NCI-H69 (cell line): ENCODE results near the gene CNTNAP2.

Source experiments
- DNase-seq: peaks from one replicate; lab custom pipeline; 2025; lab: John Stamatoyannopoulos, UW

CNTNAP2 gene

DNA sequence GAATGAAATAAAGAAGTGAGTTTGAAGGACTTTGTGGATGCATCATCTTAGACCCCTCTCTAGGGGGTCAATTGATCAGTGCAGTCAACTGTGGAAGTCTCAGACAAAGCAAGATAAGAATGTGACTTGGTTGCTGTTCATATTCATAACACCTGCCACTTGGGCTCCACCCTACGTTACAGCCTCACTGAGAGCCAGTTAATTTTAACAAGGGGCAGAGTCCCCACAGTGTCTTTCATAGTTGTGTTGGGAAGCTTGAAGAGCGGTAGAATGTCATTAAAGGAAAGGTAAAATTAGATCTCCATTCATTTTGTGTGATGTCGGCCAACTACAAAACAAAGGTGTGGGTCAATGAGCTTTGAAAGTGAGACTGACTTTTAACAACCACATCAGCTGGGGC, 2031.9 kb downstream of the CNTNAP2 start:
- DNase-seq, result no peak

DNA sequence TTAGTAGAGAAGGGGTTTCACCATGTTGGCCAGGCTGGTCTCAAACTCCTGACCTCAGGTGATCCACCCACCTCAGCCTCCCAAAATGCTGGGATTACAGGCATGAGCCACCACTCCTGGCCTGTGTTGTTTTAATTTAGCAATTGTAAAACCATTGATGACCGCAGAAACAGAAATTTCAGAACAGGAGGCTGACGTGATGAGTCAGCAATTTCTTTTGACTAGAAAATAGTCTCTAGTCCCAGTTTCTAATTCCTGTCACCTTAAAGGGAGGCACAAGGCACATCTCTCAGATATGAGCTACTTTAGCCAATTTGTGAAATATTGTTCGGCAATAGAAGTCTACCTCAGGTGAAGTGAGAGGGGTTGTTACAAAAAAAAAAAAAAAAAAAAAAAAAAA, 2033.1 kb downstream of the CNTNAP2 start:
- DNase-seq, result no peak

DNA sequence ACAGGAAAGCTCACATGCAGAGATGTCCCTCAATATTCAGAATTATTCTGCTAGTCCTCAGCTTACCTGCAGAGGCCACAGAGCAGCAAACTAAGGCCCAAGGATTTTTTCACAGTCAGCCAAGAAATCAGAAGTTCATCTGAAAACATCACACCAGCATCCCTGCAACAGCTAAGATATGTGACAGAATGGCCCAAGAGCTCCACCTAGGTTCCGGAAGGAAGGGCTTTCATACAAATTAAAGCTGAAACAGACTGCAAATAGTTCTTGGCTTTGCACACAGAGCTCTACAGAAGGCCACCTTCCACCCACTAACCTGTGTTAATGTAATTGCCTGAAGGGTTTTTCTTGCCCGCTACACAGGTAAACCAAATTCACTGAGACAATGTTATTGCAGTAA, 2035.2 kb downstream of the CNTNAP2 start:
- DNase-seq, result no peak

DNA sequence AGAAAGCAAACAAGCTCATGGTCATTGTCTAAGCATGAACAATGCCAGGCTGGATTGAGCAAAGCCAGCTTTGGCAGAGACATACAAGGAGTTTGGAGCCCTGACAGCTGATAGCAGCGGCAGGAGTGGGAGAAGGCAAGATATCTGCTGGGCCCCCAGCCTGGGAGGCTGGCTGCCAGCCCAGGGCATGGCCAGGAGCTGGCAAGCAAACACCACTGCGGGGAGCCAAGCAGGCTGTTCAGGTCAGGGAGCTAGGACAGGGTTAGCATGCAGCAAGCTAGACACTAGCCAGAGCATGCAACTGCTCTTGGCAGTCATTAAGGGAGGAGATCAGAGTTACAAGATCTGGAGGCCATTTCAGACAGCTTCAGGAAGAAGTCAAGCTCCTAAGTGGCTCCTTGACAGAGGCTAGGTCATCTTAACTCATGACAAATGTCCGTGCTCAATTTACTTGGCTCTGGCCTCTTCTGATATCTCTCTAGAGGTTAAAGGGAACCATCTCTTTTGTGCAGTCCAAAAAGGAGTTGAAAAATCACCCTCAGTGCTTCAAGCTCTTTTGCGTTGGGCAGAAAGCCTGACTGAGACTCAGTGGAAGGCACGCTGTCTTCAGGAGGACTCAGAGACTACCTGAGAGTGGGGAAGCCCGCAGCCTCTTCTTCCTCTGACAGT, 2037.1 kb downstream of the CNTNAP2 start:
- DNase-seq, result peak; percentile 95

DNA sequence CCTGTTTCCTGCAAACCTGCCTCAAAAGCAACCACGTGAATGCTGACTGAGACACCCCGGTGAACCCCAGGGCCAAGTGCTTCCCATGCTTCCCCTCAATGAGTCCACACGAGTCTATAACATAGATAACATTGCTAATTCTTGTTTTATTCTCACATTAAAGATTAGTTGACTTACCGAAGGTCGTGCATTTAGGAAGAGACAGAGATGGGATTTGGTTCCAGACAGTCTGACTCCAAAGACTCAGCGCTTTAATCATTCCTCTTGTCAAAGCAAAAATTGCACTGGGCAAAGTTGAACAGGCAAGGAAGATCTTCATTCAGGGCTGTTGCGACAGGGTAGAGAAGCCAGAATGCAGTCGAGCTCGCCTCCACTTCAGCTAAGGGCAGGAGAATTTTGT, 2038.4 kb downstream of the CNTNAP2 start:
- no peak for DNase-seq

DNA sequence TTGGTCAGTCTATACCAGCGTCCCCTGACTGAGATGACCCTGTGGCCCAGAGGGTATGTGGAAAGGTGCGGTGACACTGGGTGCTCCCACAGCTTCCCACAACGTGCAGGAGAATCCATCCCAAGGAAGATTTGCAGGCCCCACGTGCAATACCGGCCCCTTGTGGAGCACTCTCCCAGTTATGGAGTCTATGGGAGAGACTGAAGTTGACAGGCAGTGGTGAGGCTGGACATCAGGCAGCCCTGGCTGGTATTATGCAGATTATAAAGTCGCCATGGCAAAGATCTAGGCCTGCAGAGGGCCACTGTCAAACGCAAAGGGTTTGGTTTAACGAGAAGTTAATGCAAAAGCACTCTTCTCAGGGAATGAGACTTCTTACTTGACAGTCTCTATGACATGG, 2039.2 kb downstream of the CNTNAP2 start:
- DNase-seq, result no peak

DNA sequence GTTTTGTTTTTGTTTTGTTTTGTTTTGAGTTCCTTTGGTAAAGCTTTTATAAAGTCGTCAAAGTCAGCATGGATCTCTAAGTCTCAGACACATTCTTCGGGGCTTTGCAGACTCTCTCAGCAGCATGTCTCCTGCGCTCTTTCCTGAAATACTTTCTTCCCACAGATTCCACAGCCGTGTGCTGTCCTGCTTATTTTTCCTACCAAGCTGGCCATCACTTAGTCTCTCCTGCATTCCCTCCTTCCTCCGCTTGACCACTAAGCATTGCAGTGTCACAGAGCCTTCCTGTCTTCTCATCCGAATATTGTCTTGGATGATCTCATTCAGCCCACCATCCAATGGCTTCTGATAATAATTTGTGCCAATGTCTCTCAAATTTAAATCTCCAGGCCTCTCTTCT, 2039.6 kb downstream of the CNTNAP2 start:
- no peak for DNase-seq

DNA sequence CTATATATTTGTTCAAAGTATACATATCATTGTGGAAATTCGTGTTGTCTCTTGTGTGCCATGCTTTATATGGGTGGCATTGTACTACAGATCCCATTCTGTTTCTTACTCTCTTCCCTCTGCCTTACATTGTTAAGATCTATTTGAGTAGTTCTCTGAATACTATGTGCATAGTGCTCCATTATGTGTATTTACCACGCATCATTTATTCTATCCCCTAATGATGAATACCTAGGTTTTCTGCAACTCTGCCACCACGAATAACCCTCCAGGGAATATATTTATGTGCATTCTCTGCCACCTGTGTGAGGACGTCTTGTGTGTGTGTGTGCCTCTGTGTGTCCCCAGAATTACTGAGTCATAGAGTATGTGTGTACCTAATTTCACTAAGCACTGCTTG, 2042.7 kb downstream of the CNTNAP2 start:
- peak; percentile 88 for DNase-seq

DNA sequence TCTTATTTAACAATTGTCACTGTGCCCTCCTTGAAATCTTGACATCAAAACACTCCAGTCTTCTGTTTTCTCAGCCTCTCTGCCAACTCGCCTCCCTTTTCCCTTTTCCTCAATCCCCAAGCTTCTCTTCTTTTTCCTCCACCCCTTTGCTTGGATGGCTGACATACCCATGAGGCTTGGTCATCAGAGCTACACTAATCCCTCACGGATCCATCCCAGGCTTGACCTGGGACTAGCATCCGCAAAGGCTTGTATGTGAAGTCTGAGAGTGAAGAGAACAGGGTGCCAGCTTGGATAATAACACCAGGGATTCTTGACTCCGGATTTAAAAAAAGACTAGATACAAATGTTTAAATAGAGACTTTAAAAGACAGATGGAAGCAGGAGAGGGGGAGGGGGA, 2045.2 kb downstream of the CNTNAP2 start:
- DNase-seq, result no peak

DNA sequence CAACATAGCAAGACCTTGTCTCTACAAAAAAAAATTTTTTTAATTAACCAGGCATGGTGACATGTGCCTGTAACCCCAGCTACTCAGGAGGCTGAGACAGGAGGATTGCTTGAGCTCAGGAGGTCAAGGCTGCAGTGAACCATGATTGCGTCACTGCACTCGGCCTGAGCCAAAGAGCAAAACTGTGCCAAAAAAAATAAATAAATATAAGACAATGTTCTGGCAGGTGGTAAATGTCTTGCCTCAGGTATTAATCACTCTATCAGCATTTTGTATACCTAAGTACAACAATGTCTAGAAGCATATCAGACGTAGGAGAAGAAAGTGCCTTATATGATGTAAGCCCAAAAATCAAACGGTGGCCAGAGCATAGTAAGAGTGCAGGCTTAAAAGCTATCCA, 2046.2 kb downstream of the CNTNAP2 start:
- peak; percentile 25 for DNase-seq

DNA sequence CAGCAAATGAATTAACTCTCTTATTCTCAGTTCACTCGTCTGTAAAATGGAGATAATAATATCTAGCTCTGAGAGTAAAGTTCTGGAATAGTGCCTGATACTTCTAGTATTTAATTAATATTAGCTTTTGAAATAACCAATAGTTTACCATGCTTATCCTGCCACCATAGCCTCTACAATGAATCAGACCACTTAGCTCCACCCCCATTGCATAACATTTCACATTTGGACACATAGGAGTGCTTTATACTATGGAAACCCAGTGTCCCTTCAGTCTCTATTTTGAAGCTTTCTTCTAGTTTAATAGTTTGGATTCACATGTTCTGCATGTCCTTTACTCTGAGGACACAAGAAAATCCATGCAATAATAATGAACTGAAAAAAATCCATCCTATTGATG, 2046.6 kb downstream of the CNTNAP2 start:
- no peak for DNase-seq

DNA sequence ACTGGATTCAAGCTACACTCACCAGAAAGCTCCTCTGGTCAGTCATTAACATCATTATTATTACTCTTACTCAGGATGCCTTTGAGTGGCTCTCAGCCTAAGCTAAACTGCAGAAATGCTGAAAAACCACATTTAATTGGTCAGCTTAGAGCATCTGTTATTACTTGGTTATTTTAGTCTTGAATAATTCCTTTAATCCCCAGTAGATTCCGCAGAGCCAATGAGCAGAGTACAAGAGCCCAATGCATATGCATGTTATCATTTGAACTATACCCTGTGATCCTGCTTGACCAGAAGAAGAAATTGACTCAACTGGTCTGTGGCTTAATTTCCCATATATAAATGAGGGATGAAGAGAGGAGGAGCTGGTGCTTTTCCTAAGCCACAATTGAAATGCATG, 2056.3 kb downstream of the CNTNAP2 start:
- no peak for DNase-seq

DNA sequence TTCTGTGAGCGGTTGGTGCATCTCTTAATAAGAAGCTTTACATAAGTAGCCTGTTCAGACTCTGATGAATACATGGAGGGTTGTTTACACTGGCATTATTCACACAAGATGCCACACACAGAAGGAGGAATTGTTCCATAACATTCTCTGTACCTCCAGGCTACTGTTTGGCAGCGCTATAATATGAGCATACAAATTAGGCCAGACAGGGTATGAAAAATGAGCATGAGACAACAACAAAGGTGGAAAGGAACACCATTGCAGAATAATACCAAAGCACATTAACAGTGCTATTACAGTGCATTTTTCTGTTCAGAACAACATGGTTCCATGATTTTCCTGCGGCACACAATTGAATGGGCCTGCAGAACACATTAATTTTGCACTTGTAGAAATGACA, 2056.8 kb downstream of the CNTNAP2 start:
- DNase-seq, result peak; percentile 98

DNA sequence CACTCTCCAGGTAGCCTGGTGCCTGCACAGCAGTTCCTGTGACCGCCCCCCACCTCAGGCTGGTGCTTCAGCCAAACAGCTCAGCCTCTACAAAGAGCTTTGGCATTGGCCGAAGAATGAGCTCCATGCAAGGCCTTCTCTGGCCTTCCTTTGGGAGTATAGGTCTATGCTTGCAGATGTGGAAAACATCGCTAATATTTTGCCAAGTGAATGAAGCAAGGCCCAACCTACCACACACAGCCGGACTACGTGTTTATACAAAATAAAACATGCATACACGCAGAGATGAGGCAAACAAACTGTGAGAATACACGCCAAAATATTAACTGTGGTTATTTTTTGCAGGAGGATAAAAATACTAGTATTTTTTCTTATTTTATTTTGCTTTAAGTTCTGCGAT, 2057.8 kb downstream of the CNTNAP2 start:
- DNase-seq, result no peak

DNA sequence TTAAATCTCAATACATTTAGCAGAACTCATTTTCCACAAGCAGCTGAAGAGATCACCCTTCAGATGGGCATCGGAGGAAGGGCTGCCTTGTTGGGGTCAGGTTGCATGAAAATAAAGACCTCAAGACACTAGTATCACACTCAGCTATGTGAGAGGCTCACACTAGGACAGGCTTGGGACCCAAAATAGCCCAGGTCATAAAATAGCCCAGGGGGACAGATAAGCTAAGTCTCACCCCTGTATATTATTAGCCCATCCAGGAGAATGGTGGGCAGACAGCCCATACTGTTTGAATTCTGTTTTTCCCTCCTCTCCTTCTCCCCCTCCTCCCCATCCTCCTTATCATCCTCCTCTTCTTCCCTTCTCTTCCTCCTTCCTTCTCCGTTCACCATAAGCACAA, 2058.9 kb downstream of the CNTNAP2 start:
- DNase-seq, result no peak

DNA sequence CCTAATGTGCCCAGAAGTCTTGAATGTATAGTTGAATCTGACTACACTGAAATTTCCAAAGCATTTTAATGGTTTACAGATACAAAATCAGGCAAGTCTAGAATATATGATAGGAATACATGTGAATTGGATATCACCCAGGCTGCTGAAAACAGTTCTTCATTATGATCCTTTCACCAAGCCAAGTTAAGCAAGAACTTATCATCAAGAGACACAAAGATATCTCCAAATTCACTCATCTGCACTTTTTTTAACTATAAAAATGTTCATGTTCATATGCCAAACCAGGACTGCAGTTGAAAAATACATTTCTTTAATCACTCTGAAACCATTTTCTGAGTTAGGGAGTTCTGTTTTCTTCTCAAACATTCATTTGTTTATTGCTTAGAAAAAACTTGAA, 2061.4 kb downstream of the CNTNAP2 start:
- DNase-seq, result no peak

DNA sequence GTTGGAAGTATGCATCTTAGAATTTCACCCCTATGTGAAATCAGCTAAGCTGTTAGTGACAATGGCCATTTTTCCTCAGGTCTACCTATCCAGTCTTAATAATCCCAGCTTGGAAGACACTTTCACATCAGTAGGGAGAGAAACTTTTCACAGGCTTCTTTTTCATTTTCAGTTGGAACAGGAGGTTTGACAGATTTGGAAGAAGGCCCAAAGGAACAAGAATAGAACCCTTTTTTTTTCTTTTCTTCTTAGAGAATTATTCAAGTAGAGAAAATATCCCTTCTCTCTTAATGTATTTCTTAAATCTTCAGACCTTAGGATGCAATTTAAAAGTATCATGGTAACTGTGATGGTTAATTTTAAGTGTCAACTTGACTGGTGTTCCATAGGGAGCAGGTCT, 2063.5 kb downstream of the CNTNAP2 start:
- DNase-seq, result no peak

DNA sequence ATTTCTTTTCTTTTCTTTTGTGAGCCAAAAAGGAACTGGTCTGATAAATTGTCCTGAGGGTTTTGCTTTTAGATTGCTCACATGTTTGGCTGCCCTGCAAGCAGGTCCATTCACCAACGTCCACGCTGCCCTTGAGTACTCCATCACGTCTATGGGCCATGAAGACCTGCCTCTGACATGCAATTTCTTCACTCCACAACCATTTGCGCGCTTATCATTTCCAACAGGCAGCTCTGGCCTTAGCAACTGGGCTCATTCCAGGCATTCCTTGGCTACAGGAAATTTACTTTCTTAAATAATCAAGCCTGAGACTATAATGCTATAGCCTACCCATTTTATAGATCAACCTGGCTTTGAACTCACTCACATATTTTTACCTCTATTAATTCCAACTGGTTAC, 2065.7 kb downstream of the CNTNAP2 start:
- no peak for DNase-seq

DNA sequence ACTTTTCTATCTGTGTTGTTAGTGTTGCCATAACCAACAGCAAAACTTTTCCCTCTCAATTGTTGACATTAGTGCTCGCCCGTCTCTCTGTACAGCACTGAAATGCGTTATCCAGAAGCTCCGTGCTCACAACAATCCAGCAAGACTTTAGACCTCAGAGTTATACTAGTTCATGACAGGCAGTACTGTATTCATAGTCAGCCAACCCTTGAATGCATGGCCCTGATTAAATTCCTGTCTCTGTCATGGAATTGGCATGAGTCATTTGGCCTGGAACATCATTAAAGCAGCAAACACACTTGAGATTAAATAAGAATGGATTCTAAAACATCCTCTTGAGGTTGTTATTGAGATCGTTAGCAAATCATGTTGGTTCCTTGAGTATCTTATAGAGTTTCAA, 2068.4 kb downstream of the CNTNAP2 start:
- no peak for DNase-seq

DNA sequence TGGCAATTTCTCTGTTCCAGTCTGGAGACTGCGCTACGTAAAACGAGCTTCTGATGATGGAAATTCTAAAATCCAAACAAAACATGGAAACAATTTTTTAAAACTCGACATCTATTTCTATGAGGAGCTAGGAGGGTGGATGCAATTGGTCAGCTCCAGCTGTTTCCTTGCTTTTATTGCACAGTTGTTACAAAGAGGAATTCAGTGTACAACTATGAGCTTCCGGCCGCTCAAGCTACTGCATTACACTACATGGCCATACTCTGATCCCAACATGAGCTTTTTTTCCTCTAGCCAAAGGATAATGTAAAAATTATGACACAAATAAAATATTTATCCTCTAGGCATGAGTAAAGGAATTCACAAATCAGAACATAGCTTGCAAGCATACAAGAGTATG, 2070.9 kb downstream of the CNTNAP2 start:
- DNase-seq, result no peak

DNA sequence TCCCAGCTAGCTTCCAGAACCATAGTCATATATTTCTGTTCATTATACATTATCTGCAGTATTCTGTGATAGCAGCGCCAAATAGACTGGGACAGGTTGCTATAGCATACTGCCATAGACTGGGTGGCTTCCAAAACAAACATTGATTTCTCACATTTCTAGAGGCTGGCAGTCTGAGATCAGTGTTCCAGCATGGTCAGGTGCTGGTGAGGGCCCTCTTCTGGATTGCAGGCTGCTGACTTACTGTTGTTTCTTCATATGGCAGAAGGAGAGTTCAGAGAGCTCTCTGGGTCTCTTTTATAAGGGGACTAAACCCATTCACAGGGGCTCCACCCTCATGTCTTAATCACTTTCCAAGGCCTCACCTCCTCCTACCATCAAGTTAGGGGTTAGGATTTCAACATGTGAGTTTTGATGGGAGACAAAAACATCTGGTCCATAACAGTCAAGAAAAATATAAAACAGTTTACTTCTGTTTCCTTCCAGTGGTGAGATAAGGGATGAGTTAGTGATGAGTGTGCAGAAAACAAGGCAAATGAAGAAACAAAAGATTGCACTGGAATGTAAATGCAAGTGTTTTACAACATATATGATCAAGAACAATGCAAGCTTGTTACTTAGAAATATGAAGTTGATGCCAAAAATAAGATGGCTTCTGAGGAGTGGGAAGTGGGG, 2074.9 kb downstream of the CNTNAP2 start:
- DNase-seq, result peak; percentile 77

DNA sequence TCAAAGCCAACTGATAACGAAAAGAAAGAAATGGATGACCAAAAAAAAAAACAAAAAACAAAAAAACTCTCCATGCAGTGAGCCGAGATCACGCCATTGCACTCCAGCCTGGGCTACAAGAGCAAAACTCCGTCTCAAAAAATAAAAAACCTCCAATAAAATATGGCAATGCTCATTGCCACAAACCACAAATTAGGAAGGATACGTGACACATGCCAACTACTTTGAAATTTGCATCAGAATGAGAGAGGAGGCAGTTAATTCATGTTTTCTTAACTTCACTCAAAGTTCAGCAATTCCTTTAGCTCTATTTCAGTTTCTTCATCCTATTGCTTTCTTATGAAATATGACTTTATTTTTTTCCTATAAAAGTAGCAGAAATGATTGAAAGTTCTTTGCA, 2075.9 kb downstream of the CNTNAP2 start:
- DNase-seq, result no peak

DNA sequence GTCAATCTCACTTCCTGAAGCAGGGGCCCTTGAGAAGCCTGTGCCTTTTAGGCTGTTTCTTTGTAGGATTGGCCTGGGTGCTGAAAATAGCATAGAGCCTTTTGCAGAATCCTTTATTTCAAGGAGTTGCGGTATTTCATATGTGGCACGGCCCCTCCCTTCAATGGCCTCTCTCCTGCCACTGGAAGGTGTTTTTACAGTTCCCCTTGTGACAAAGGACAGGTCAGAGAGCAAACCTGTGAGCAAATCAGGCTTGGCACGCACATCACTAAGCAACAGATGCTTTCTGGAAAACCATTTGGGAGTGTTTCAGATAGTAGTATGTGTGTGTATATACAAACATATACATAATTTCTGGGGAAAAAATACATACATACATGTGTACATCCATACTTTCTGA, 2085.4 kb downstream of the CNTNAP2 start:
- peak; percentile 29 for DNase-seq

DNA sequence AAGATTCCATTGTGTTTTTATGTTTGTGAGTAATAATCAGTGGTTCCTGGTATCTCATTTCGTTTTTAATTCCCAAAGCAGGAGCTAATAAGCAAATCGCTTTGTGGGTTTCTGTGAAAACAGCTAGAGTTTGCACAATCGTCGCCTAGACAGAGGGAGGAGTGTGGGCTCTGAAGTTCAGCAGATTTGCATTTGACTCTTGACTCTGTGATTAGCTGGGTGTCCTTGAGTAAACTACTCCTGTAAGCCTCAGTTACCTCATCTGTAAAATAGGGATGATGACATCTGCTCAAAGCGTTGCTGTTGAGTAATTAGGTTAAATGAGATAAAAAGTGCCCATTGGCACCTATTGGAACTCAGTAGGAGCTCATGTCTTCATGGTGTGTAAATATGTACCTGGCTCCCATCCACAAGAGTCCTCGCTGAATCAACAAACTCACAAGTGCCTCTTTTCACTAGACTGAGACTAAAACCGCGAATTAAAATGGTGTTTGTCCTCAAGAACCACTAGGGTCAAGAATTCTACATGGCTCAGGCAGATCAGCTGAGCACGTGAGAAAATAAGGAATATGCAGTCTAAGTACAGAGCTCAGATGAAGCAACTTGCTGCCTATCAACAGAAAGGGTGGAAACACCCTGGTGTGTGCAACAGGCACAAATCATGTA, 2088.2 kb downstream of the CNTNAP2 start:
- DNase-seq, result peak; percentile 95
